ENCODE measurements around the gene CTR9. TPM values are rescaled to one million over a fixed set of nuclear protein-coding genes. Genes with fewer than 3 reads are reported as not detected.

The CTR9 gene
- total and polyA plus RNA-seq, 9 of the 15 experiments (the other 6 are each of a cell fraction or from before 2014, with no cell fraction given), result 25.4 to 79.3 (median 47.3) TPM

DNA sequence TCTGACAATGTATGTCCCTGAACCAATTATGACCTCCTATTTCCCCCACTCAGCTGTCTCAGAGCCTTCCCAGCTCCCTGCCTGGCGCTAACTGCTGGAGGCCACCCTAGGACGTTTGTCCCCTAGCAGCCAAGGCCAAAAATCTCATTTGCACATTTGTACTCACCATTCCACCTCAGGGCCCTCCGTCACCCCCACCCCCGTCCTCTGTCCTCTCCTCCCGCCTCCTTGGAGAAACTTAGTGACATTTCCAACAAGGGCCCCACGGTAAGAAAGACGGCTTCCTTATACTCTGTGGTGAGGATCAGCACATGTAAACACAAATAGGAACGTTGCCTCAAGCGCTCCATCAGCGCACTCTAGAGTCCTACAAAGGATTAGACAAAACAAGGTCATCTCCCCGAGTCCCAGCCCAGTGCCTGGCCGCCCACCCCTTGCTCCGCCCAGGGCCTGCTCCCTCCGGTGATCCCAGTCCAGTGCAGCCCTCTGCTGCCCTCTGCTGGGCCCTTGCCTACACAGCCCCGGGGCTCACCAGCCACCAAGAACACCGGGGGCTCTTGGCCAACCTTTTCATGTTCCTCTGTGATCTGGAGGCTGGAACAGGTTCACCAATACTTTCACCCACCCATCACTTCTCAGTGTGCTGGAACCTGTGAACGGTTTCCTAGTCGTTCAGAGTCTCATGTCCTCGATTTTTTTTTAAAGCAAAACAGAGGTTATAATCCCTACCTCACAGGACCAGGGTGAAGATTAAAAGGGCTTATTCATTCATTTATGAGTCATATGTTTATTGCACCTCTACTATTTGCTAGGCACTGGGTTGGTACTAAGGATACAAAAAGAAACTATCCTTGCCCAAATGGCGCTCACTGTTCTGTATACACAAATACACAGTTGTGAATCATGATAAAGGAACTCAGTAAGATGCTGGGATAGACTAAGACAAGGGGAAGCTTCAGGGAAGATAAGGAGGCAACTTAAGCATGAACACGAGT lies 15.3 kb upstream of the CTR9 start (continued):
- TF ChIP-seq, protein P1, sequence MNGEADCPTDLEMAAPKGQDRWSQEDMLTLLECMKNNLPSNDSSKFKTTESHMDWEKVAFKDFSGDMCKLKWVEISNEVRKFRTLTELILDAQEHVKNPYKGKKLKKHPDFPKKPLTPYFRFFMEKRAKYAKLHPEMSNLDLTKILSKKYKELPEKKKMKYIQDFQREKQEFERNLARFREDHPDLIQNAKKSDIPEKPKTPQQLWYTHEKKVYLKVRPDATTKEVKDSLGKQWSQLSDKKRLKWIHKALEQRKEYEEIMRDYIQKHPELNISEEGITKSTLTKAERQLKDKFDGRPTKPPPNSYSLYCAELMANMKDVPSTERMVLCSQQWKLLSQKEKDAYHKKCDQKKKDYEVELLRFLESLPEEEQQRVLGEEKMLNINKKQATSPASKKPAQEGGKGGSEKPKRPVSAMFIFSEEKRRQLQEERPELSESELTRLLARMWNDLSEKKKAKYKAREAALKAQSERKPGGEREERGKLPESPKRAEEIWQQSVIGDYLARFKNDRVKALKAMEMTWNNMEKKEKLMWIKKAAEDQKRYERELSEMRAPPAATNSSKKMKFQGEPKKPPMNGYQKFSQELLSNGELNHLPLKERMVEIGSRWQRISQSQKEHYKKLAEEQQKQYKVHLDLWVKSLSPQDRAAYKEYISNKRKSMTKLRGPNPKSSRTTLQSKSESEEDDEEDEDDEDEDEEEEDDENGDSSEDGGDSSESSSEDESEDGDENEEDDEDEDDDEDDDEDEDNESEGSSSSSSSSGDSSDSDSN (IDR thresholded peaks at IDR 0.05; ENCODE audit: borderline replicate concordance in 1 of 2, low read depth in 2 of 2, low read length in 2 of 2), result 0 out of 4 replicates have a peak, but pooled peaks of 1 of the 2 experiments have one; percentile 52
- TF ChIP-seq, protein P2, sequence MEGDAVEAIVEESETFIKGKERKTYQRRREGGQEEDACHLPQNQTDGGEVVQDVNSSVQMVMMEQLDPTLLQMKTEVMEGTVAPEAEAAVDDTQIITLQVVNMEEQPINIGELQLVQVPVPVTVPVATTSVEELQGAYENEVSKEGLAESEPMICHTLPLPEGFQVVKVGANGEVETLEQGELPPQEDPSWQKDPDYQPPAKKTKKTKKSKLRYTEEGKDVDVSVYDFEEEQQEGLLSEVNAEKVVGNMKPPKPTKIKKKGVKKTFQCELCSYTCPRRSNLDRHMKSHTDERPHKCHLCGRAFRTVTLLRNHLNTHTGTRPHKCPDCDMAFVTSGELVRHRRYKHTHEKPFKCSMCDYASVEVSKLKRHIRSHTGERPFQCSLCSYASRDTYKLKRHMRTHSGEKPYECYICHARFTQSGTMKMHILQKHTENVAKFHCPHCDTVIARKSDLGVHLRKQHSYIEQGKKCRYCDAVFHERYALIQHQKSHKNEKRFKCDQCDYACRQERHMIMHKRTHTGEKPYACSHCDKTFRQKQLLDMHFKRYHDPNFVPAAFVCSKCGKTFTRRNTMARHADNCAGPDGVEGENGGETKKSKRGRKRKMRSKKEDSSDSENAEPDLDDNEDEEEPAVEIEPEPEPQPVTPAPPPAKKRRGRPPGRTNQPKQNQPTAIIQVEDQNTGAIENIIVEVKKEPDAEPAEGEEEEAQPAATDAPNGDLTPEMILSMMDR (IDR thresholded peaks at IDR 0.05 in 2 of 3, conservative IDR thresholded peaks at IDR 0.05 in 1 of 3; ENCODE audit: insufficient read depth in 2 of 3, low read depth in 1 of 3, low read length in 3 of 3), result peak; percentile 97 to 98 (median 98)
- TF ChIP-seq MEIS2 (IDR thresholded peaks at IDR 0.05; ENCODE audit: partially characterized antibody), result no peak
- TF ChIP-seq NR2C1 (IDR thresholded peaks at IDR 0.05), result no peak
- TF ChIP-seq NR2C1 (tag; IDR thresholded peaks at IDR 0.05), result 0 out of 2 replicates have a peak, but pooled peaks have one; percentile 14
- TF ChIP-seq ZKSCAN1 (IDR thresholded peaks at IDR 0.05; ENCODE audit: low read depth, low read length), result peak; percentile 47; the same call in 1 of the 2 replicates
- TF ChIP-seq, protein P3, sequence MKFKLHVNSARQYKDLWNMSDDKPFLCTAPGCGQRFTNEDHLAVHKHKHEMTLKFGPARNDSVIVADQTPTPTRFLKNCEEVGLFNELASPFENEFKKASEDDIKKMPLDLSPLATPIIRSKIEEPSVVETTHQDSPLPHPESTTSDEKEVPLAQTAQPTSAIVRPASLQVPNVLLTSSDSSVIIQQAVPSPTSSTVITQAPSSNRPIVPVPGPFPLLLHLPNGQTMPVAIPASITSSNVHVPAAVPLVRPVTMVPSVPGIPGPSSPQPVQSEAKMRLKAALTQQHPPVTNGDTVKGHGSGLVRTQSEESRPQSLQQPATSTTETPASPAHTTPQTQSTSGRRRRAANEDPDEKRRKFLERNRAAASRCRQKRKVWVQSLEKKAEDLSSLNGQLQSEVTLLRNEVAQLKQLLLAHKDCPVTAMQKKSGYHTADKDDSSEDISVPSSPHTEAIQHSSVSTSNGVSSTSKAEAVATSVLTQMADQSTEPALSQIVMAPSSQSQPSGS (CRISPR knock-in tag; IDR thresholded peaks at IDR 0.05), result no peak
- TF ChIP-seq, protein P4, sequence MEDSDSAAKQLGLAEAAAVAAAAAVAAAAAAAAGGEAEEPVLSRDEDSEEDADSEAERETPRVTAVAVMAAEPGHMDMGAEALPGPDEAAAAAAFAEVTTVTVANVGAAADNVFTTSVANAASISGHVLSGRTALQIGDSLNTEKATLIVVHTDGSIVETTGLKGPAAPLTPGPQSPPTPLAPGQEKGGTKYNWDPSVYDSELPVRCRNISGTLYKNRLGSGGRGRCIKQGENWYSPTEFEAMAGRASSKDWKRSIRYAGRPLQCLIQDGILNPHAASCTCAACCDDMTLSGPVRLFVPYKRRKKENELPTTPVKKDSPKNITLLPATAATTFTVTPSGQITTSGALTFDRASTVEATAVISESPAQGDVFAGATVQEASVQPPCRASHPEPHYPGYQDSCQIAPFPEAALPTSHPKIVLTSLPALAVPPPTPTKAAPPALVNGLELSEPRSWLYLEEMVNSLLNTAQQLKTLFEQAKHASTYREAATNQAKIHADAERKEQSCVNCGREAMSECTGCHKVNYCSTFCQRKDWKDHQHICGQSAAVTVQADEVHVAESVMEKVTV (CRISPR knock-in tag; IDR thresholded peaks at IDR 0.05), result peak; percentile 100
- TF ChIP-seq, protein P5, sequence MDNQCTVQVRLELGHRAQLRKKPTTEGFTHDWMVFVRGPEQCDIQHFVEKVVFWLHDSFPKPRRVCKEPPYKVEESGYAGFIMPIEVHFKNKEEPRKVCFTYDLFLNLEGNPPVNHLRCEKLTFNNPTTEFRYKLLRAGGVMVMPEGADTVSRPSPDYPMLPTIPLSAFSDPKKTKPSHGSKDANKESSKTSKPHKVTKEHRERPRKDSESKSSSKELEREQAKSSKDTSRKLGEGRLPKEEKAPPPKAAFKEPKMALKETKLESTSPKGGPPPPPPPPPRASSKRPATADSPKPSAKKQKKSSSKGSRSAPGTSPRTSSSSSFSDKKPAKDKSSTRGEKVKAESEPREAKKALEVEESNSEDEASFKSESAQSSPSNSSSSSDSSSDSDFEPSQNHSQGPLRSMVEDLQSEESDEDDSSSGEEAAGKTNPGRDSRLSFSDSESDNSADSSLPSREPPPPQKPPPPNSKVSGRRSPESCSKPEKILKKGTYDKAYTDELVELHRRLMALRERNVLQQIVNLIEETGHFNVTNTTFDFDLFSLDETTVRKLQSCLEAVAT (IDR thresholded peaks at IDR 0.05), result 0 out of 4 replicates have a peak, but pooled peaks of 1 of the 2 experiments have one; percentile 21
- TF ChIP-seq EP400 (IDR thresholded peaks at IDR 0.05), result peak; percentile 59; the same call in 1 of the 2 replicates
- TF ChIP-seq HDGF (IDR thresholded peaks at IDR 0.05), result peak; percentile 64; the same call in 1 of the 2 replicates
- 0 out of 2 replicates have a peak, but pooled peaks have one; percentile 50 for TF ChIP-seq LCOR (CRISPR knock-in tag; IDR thresholded peaks at IDR 0.05)
- peak in 1 of 2 experiments; percentile 73; a peak in 2 of 4 replicates for TF ChIP-seq FOXA3 (CRISPR knock-in tag; conservative IDR thresholded peaks at IDR 0.05 in 1 of 2, IDR thresholded peaks at IDR 0.05 in 1 of 2)
- TF ChIP-seq, protein P6, sequence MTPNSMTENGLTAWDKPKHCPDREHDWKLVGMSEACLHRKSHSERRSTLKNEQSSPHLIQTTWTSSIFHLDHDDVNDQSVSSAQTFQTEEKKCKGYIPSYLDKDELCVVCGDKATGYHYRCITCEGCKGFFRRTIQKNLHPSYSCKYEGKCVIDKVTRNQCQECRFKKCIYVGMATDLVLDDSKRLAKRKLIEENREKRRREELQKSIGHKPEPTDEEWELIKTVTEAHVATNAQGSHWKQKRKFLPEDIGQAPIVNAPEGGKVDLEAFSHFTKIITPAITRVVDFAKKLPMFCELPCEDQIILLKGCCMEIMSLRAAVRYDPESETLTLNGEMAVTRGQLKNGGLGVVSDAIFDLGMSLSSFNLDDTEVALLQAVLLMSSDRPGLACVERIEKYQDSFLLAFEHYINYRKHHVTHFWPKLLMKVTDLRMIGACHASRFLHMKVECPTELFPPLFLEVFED (CRISPR knock-in tag; conservative IDR thresholded peaks at IDR 0.05), result no peak
- peak; percentile 81 for TF ChIP-seq ATF7 (IDR thresholded peaks at IDR 0.05)
